ENCODE measurements around the gene LTBP1. TPM values are rescaled to one million over a fixed set of nuclear protein-coding genes. Genes with fewer than 3 reads are reported as not detected.

LTBP1 gene
- total and polyA plus RNA-seq, 8 donors, result 11.0 to 134 (median 25.6) TPM

GRCh38 chr2:33241581-33241980, 294.8 kb downstream of the LTBP1 start:
- TF ChIP-seq POLR2AphosphoS5 (IDR thresholded peaks at IDR 0.05) (no peak), CTCF (IDR thresholded peaks at IDR 0.05) (no peak), POLR2A (IDR thresholded peaks at IDR 0.05) (no peak), EP300 (IDR thresholded peaks at IDR 0.05) (no peak)
- Histone ChIP-seq H3K36me3 (no peaks in the 10 kb centered on the region), H3K4me1 (peaks cover 0 to 7% (median 3%) of the 10 kb centered on the region in 4 donors), H3K27ac (no peak overlapping the region), H3K9me3 (no peaks in the 10 kb centered on the region), H3K4me3 (no peak overlapping the region), H3K27me3 (no peaks in the 10 kb centered on the region)
- DNase-seq, result no peak
- intact Hi-C loops (cut with DNase I; ENCODE audit: low total_unique reads), result no loop called here
- 84 to 96% (median 90%) methylated on average over 3 of the region's 3 CpGs for WGBS, 5 donors

GRCh38 chr2:33242845-33243244, 296.1 kb downstream of the LTBP1 start:
- H3K27me3 ChIP-seq, result no peaks in the 10 kb centered on the region
- no peak overlapping the region for H3K4me3 ChIP-seq
- no peaks in the 10 kb centered on the region for H3K36me3 ChIP-seq
- WGBS, 5 donors, result 65 to 88% (median 81%) methylated on average over 1 of the region's 1 CpG
- H3K9me3 ChIP-seq, result no peaks in the 10 kb centered on the region
- DNase-seq, result no peak
- intact Hi-C loops (cut with DNase I; ENCODE audit: low total_unique reads), result no loop called here
- no peak overlapping the region for H3K27ac ChIP-seq
- peaks cover 0 to 12% (median 3%) of the 10 kb centered on the region in 4 donors for H3K4me1 ChIP-seq
- TF ChIP-seq POLR2A (IDR thresholded peaks at IDR 0.05), result no peak
- TF ChIP-seq POLR2AphosphoS5 (IDR thresholded peaks at IDR 0.05), result no peak
- no peak for TF ChIP-seq CTCF (IDR thresholded peaks at IDR 0.05)
- TF ChIP-seq EP300 (IDR thresholded peaks at IDR 0.05), result no peak

- 85 to 94% (median 91%) methylated on average over 4 of the region's 4 CpGs for WGBS, 5 donors
- H3K4me1 ChIP-seq, result peaks cover 0 to 12% (median 0%) of the 10 kb centered on the region in 4 donors
- no peak for TF ChIP-seq CTCF (IDR thresholded peaks at IDR 0.05)
- TF ChIP-seq POLR2AphosphoS5 (IDR thresholded peaks at IDR 0.05), result no peak
- peak overlapping the region in 1 of 5 donors; percentile 42 for H3K27ac ChIP-seq
- intact Hi-C loops (cut with DNase I; ENCODE audit: low total_unique reads), result no loop called here
- no peaks in the 10 kb centered on the region for H3K9me3 ChIP-seq
- H3K4me3 ChIP-seq, result no peak overlapping the region
- no peaks in the 10 kb centered on the region for H3K27me3 ChIP-seq
- DNase-seq, result no peak
- H3K36me3 ChIP-seq, result peaks cover 0 to 9% (median 4%) of the 10 kb centered on the region in 4 donors
Measured at GRCh38 chr2:33246432-33246831, 299.7 kb downstream of the LTBP1 start.

GRCh38 chr2:33247365-33247764, 300.6 kb downstream of the LTBP1 start:
- H3K9me3 ChIP-seq, result no peaks in the 10 kb centered on the region
- H3K27ac ChIP-seq, result peak overlapping the region in 1 of 5 donors; percentile 42
- WGBS, 5 donors, result 55 to 100% (median 95%) methylated on average over 1 of the region's 1 CpG
- intact Hi-C loops (cut with DNase I; ENCODE audit: low total_unique reads), result no loop called here
- no peak overlapping the region for H3K4me3 ChIP-seq
- H3K36me3 ChIP-seq, result peaks cover 0 to 12% (median 5%) of the 10 kb centered on the region in 4 donors
- no peak for TF ChIP-seq POLR2AphosphoS5 (IDR thresholded peaks at IDR 0.05)
- no peak for TF ChIP-seq POLR2A (IDR thresholded peaks at IDR 0.05)
- no peak for TF ChIP-seq CTCF (IDR thresholded peaks at IDR 0.05)
- no peak for TF ChIP-seq EP300 (IDR thresholded peaks at IDR 0.05)
- no peak for DNase-seq
- peaks cover 0 to 12% (median 0%) of the 10 kb centered on the region in 4 donors for H3K4me1 ChIP-seq
- no peaks in the 10 kb centered on the region for H3K27me3 ChIP-seq
